HG02973 (cell line): ENCODE measurements around the gene MPDZ.

Source experiments
- ATAC-seq: cut with Tn5 transposase; IDR thresholded peaks from one replicate; pipeline ENCODE4 v1.9.1; 2021; ENCODE audit warnings: moderate library complexity; ENCODE audit not compliant: unreplicated experiment

MPDZ gene

DNA sequence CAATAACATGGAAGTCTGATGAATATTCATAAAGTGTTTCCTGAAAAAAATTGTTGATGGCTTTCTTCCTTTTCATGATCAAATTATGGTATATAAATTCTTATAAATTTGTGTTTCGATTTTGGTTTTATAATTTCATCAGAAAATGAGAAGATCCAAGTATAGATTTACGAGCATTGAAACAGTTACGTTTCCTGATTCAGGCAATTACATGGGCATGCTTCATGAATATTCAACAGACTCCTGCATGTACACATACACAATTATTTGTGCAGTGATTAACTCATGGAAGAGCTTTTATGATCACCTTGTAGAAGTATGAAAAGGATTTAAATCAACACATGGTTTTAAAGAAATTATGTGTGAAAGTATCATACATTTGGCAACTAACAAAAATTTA lies 136.7 kb downstream of the MPDZ start:
- no peak for ATAC-seq

DNA sequence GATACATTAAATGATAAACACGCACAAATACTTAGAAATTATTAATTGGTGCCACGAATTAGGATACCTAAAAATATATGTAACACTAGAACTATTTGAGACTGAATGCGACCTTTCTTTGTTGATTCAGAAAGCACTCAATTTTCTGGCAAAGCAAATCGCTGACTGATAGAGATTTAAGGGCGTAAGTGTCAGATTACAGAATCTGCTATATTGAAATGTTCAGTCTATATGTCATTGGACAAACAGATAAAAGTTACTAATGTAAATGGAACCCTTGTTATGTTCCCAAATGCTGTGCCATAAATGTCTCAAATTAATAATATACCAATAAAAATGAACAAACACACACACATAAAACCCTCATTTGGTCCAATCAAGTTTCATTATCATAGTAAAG lies 137.9 kb downstream of the MPDZ start:
- no peak for ATAC-seq

DNA sequence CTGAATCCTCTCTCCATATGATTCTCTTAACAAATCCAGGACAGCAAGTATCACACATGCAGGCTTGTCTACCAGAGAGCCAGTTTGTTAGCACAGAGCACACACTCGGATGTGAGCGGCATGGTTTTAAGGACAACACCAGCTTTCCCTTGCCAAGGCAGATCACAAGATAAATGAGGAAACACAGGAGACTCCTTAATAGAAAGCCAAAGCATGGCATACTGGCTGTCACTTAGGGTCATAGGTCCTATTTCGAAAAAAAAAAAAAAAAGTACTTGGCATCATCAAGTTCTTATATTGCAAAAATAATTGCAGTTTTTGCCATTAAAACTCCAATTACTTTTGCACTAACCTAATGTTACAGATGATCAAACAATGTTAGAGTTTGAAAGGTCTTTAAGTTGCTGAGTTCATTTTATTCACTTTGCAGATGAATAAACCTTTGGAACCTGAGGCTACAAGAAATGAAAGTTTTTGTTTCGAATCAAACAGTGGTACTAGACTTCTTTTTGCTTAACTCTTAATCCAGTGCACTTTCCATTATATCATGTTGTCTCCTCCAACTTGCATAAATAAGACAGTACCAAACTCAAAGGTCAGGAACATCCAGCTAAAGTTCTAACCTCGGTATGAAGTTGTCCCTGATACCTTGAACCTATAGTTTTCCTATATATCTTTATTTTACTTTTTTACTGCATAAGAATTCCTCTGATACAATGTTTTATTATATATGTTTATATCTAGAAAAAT lies 138.5 kb downstream of the MPDZ start:
- ATAC-seq, result no peak

DNA sequence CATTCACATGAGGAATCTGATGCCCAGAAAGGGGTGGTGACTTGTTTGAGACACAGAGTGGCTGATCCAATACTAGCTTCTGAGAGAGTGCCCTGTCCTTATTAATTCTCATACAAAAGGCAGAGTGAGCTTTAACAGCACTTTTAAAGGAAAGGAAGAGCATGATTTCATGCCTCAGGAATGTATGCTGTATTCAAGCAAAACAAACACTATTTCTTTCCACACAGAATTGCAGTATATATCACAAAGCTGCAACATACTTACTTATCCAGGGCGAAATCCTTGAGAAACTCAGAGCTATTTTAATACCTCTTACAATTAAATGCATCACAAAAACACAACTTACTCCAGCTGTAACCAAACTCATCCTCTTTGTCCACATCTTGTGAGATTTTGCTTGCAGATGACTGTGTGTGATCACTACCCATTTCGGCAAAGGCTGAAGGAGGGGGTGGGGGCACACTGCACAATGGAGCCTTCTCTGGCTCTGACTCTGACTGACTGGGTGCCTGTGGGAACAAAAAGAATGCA lies 139.8 kb downstream of the MPDZ start:
- no peak for ATAC-seq

DNA sequence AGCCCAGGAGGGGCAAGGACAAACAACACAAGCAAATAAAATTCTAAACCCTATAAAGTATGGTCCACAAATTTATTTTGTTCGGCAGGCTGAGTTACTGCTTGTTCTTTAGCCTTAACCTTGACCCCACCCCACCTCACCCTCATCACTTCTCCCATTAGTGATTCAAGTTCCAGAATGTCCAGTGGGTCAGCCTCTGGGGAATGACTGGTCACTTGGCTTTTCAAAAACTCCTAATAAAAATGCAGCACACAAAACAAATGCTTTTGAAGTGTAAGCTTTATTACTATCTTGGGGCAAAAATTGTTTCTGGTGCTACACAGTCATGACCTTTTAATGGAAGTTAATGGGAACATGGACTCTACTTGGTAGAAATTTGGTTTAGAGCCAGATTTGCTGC lies 142.1 kb downstream of the MPDZ start:
- no peak for ATAC-seq

DNA sequence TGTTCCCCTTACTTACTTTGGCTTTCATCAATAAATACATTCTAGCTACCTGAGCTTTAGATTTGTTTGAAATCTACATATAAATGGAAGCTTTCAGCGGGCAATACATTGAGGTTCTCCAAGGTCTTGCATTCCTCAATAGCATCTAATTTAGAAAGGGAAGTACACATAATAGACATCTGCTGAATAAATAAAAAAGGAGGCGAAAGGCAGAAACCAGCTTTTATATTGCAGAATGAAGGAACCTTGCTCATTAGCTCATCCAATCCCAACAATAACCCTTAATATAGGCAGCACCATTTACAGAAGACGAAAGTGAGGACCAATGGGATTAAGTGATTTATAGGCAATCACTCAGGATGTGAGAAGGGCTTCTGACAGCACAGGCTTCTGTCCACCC lies 147.5 kb downstream of the MPDZ start:
- no peak for ATAC-seq

DNA sequence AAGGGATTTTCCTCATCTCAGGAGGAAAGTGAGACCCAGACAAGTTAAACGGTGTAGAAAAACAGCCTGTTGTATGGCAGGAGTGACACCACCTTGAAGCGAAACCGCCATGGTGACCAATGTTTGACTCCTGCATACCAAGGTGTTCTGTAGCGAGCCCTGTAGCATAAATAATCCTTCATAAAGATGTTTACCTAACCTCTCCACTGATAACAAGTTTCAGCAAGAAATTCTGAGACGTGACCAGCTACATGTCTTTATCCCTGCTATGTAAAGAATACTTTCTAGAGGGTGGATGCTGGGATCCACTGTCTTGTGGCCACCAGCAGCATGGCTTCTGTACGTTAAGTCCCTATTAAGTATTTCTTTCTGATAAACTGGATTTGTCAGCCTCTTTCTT lies 148.1 kb downstream of the MPDZ start:
- no peak for ATAC-seq

DNA sequence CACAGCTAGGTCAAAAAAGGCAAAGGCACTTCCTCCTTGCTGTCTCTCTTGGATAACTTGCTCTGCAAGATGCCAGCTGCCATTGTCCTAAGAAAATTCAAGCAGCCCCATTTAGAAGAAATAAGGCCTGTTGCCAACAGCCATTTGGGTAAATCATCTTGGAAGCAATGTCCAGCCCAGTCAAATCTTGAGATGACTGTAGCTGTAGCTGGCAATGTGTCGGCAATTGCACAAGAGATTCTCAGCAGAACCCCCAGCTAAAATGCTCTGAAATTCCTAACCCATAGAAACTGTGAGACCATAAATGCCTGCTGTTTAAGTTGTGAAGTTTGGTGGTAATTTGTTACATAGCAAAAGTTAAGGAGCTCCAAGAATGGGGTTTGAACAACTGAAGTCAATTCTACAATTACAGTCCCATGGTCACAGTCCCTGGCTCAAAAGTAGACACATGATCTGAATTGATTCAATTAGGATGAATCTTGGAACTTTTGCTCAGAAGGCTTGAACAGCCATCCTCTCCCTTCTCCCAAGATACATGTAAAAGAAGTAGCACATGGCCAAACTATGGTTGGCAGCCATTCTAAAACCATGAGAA lies 151.1 kb downstream of the MPDZ start:
- no peak for ATAC-seq

DNA sequence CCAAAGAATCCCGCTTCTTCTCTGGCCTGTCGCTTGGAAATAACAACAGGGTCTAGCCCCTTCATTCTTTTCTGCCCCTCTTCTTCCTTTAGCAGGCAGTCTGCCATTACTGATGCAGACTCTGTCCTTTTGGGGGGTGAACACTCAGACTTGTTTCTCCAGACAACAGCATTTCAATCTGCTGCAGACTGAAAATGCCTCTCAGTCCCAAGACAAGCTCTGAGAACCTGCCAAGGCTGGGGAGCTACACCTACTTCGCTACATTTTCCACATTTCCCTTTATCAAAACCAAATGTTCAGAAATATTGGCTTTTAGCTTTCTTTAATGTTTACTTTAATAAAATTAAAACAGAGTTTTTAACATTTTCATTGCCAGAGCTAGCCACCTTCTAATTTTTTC lies 152.4 kb downstream of the MPDZ start:
- ATAC-seq, result no peak

DNA sequence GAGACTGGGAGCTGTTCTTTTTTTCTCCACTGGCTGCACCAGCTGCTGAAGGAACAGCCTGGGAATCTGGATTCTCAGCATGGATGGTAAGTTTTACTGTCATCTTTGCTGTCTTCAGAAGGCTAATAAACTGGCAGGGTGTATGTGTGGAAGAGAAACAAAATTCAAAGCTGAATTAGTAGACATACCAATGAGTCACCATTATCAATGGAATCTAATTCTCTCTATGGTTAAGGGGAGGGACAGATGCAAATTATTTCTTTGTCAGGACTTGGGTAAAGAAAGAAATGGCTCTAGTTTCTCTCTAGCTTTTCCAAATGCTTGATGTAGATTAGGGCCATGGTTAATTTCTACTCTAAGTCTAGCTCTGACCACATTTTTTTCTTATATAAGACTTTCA lies 154.2 kb downstream of the MPDZ start:
- ATAC-seq, result no peak

DNA sequence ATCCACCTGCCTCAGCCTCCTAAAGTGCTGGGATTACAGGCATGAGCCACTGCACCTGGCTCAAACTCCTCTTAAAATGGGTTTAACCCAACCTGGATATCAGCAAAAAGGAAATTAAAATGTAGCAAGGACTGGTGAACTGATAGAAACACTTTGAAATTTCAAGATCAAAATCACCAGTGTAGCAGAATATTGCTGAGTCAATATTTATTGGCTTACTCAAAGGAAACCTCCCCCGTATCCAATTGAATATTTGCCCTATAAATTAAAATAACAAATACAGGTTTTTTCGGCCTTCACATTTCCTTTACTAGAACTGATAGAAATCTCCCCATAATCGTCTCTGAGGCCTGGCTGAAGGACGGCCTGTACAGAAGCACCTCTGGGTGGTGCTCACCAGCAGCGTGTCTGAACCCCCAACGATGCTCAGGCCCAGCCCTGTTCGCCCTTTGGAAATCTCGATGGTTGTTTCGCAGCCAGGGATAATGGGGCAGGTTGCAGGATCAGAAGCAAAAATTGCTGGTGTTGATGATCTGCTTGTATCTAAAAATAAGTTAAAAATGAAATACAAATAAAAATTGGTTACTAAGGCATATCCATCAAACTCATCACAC lies 156.6 kb downstream of the MPDZ start:
- ATAC-seq, result no peak

DNA sequence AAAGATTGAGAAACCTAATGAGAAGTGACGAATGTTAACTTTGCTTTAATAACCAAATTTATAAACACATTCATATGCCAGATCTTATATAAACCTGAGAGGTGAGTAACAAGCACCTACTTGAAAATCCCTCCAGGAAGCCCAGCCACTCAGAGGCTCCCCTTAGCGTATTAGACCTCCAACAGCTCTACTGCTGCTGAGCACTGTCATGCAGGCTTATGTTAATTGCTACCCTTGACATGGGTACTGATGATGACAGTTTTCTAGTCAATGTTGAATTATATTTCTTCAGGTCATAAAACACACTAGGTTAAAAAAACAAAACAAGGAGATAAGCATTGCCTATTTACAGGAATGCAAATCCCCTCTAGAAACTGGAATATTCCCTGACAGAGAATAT lies 161.2 kb downstream of the MPDZ start:
- ATAC-seq, result no peak

DNA sequence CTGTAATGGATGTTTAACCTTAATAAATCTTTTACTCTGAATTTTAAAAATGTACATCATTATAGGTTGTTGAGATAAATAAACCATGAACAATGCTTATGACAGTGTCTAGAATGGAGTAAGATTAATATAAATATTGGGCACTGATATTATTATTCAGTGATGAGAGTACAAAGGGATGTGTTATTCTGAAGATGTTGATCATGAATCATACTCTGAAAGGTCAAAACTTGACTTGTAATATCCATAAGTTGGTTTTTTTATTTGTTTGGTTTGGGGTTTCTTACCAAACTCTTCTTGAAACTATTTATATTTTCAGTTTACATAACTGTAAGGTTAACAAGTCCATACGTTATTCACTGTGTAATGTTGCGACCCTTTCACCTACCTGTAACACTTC lies 163.2 kb downstream of the MPDZ start:
- no peak for ATAC-seq

DNA sequence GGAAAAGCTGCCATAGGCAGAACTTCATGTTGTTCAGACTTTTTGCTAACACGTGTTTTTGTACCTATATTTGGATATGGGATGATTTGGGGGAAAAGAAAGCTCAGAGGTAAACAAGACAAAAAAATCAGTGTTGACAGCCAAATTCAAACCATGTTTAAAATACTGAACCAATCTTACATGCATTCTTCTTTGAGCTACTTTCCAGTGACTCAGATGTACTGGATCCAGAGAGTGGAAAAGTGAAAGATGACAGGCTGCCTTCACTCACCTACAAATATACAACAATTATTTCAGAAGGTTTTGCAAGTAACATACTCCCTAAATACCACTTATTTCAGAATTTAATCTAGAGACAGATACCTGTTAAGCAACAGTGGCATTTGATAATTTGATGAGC lies 165.7 kb downstream of the MPDZ start:
- no peak for ATAC-seq

DNA sequence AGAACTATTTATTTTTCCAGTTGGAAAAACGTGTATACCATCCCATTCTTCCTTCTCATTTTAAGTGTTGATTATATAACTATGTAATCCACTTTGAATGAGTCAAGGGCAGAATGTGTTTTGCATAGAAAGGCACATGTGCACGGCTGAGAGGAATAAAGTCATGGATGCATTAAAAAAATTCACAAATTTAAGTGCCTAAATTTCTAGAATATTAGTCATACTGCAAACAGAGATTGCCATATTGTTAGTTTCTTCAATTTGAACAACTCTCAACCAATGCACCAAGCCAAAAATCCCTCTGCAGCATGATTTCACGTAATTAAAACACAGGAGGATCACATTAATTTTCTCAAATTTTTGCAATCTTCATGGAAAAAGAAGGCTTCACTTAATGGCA lies 166.3 kb downstream of the MPDZ start:
- ATAC-seq, result no peak

DNA sequence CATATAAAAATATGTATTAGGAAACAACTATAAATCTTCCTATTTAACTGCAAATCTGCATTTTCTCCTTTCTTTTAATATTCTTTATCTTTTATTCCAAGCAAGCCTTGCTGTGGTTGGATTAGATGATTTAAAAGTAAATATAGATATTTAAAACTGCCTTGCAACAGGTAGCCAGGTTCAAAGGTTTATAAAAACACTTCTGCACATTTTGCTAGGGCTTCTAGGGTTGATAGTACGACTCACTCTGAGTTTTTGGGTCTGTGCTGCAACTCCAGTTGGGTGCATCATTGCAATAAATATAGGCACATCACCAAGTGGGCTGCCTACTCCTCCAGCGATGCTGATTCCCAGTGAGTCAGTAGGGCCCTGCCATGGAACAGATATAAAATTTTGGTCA lies 167.7 kb downstream of the MPDZ start:
- no peak for ATAC-seq

DNA sequence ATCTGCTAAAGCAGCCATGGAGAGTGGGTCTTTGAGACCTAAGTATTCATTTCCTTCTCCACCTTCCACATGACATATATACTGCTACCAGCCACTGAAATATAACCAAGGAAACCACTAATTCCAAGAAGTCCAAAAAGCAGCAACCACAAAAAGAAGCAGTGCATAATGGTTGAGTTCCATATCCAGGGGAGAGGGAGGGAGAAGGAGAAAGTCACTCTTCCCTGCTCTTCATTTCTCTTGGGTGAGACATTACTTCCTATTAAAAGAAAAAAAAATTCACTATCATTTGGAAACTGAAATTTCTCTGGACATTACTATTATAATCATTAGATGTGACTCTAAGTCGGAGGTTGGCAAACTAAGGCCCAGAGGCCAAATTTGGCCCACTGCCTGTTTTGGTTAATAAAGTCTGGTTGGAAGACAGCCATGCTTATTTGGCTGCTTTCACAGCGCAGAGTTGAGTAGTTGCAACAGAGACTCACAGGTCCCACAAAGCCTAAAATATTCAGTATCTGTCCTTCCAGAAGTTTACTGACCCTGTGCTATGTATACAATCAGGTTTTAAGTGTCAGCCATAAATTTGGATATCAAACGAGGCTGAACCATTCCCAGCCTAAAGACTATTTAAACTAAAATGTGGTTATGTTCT lies 168.6 kb downstream of the MPDZ start:
- no peak for ATAC-seq

DNA sequence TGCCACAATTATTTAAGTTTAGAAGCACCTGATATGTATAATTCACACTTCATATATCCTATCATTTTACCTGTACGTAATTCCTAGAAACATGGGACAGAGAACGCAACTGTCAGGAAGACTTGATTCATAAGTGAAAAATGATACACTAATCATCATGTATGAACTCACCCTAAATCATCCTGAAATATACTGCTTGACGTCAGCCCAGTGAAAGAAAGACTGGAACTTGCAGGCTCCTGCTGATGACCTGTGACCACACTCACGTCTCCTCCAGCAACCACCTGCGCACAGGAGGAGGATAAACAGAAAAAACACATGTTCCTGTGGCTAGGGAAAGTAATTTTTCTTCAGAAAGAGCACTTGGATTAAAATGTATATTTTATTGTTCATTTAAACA lies 169.7 kb downstream of the MPDZ start:
- no peak for ATAC-seq

DNA sequence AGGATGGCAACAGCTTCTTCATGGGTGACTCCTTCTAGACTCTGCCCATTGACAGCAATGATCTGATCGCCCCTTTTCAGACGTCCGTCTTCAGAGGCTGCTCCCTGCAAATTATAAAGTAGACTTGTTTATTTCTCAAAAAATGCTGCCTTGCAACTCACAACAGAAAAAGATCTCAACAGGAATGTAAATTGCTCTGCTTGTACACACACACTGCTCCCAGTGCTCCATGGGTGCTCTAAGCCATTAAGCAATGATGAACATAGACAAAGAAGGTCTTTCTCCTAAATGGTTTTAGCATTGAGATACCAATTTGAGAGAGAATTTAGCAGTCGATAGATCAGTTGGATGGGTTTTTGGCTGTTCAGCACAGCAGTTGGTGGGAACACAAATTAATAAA lies 172.5 kb downstream of the MPDZ start:
- no peak for ATAC-seq

DNA sequence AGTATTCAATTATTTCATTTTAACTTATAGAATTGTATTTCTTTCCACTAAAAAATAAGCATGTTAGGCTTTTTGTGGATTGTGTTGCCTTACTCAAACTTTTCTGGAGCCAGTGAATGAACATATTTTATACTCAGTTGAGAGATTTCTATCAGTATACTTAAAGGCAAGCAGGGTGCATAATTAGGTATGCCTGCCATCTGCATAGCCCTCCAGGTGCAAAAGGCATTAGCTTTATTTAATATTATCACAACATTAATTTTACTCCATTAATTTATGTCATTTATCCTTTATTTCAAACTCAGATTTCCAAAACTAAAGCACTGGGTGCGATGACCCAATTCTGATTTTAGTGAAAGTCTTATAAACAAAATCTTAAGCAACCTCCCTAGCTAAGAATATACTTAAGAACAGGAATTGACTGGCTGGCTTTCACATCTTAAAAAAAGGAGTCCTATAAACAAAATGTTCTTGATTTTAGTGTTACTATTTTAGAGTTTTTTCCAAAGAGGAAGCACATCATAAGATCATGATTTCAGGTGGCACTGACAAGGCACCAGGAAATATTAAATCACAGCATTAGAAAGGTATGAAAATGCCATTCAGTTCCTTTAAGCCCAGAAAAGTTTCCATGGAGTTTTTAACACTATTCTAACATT lies 178.4 kb downstream of the MPDZ start:
- ATAC-seq, result no peak

DNA sequence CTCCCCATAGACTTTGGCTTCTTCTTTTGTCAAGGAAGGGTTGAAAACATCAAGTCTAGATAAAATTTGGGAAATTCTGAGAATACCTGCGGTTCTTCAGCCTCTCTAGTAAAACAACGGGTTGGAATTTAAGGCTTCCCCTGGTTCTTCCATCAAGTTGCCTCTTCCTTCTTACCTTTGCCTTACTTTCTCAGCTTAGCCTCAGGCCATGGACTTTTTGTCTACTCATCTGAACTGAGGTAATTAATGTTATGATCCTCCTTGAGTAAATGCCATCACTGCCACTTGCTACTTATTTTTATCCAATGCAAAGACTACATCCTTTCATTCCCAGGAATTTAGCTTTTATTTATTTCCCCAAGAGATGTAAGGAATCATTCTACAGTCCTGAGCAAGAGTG lies 184.4 kb downstream of the MPDZ start:
- ATAC-seq, result no peak
